GM10248 (cell line): ENCODE measurements around the gene TOR3A.

Source experiments
- CTCF ChIA-PET: fragments of 300-600 bp; sonication (Branson Sonifier 250); formaldehyde crosslinking; extraction: SDS; loops from one replicate; lab custom pipeline; 2021; ENCODE audit warnings: antibody characterized with exemption; lab: Yijun Ruan, JAX
- POLR2A ChIA-PET: fragments of 350-650 bp; sonication (Branson Sonifier 250); formaldehyde crosslinking; extraction: SDS; loops from one replicate; lab custom pipeline; 2020; ENCODE audit warnings: antibody characterized with exemption; lab: Yijun Ruan, JAX
- DNase-seq: peaks from one replicate; pipeline ENCODE4 v3.0.0; 2012; ENCODE audit errors: extremely low spot score
- TF ChIP-seq, protein P1 (sequence below): IDR thresholded peaks from 2 replicates; pipeline ENCODE4 v1.5.1; 2012; ENCODE audit warnings: mild to moderate bottlenecking, low read depth; ENCODE audit errors: extremely low read depth, missing control alignments, control extremely low read depth

Gene TOR3A

GRCh38 chr1:179042700-179043099 is 39.2 kb upstream of the TOR3A start:
- ChIA-PET CTCF (interaction anchor here (0.8 to 2.6 kb wide), 4 partner anchors 14 to 40 kb away, joined by 3 to 6 read pairs (median 4); no protein-coding TSS in a partner anchor), POLR2A (no interaction called here)
- TF ChIP-seq, protein P1, sequence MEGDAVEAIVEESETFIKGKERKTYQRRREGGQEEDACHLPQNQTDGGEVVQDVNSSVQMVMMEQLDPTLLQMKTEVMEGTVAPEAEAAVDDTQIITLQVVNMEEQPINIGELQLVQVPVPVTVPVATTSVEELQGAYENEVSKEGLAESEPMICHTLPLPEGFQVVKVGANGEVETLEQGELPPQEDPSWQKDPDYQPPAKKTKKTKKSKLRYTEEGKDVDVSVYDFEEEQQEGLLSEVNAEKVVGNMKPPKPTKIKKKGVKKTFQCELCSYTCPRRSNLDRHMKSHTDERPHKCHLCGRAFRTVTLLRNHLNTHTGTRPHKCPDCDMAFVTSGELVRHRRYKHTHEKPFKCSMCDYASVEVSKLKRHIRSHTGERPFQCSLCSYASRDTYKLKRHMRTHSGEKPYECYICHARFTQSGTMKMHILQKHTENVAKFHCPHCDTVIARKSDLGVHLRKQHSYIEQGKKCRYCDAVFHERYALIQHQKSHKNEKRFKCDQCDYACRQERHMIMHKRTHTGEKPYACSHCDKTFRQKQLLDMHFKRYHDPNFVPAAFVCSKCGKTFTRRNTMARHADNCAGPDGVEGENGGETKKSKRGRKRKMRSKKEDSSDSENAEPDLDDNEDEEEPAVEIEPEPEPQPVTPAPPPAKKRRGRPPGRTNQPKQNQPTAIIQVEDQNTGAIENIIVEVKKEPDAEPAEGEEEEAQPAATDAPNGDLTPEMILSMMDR, result no peak
- DNase-seq, result no peak

- POLR2A ChIA-PET, result interaction anchor here (0.6 kb wide), 1 partner anchor 112 kb away, joined by 6 read pairs; no protein-coding TSS in a partner anchor
- TF ChIP-seq, protein P1, result no peak
- no peak for DNase-seq
- CTCF ChIA-PET, result interaction anchor here (1.1 to 2.6 kb wide), 4 partner anchors 15 to 40 kb away, joined by 3 to 6 read pairs (median 5); no protein-coding TSS in a partner anchor
These were observed 38.6 kb upstream of the TOR3A start for GRCh38 chr1:179043266-179043665.

- no peak for DNase-seq
- CTCF ChIA-PET, result interaction anchor here (0.9 to 2.6 kb wide), 6 partner anchors 15 to 512 kb away, joined by 3 to 6 read pairs (median 3); no protein-coding TSS in a partner anchor
- TF ChIP-seq, protein P1, result no peak
- POLR2A ChIA-PET, result no interaction called here
These were observed 38.0 kb upstream of the TOR3A start for GRCh38 chr1:179043907-179044306.

GRCh38 chr1:179046808-179047635 is 34.8 kb upstream of the TOR3A start:
- ChIA-PET POLR2A (no interaction called here), CTCF (no interaction called here)
- DNase-seq, result no peak
- TF ChIP-seq, protein P1, result no peak

- TF ChIP-seq, protein P1, result no peak
- POLR2A ChIA-PET, result no interaction called here
- CTCF ChIA-PET, result interaction anchor here (1.1 to 1.2 kb wide), 2 partner anchors 31 to 320 kb away, joined by 3 read pairs; no protein-coding TSS in a partner anchor
- DNase-seq, result no peak
These were observed 34.3 kb upstream of the TOR3A start for GRCh38 chr1:179047636-179047997.

DNA sequence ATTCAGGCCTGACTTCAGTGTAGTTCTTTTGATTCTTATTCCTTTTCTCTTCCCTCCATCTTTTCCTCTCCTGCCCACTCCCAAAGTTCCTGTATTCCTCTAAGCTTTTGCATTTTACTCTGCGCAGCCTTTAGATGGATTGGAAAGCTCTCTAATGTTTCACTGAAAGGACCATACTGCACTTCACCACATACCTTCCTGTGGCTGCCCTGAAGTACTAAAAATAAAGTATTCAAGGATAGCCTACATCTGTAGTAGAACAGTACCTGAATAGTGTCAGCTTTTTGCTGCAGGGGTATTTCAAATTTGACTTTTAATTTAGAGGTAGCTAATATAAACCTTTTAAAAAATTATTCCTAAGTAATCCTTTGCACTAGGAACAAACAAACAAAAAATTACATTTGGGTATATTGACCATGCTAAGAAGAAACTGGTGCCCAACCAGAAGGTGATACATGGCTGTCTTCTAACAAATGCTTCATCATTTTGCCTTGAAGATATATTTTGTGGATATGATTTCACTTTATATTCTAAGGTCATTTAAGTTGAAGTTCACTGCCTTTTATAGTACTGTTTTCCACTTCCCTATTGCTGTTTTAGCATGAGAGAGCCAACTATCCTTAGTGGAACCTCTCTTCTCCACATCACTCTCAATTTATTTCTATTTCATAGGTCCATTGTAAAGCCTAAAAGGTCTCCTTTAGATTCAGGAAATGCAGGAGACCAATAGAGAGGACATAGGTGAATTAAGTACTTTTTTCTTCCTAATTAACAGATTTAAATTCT is 33.3 kb upstream of the TOR3A start:
- DNase-seq, result no peak
- TF ChIP-seq, protein P1, result no peak
- POLR2A ChIA-PET, result no interaction called here
- CTCF ChIA-PET, result interaction anchor here (1.1 to 1.2 kb wide), 2 partner anchors 30 to 319 kb away, joined by 3 read pairs; no protein-coding TSS in a partner anchor
